ENCODE measurements around the gene PRKCH. TPM values are rescaled to one million over a fixed set of nuclear protein-coding genes. Genes with fewer than 3 reads are reported as not detected.

Gene PRKCH
- total RNA-seq, 4 donors from 2014 or later: 17.9 to 28.7 (median 25.0) TPM

- Histone ChIP-seq H3K36me3 (no peaks in the 10 kb centered on the region), H3K27ac (peak overlapping the region in 1 of 4 donors; percentile 62), H3K27me3 (no peaks in the 10 kb centered on the region), H3K4me3 (no peak overlapping the region), H3K9me3 (no peaks in the 10 kb centered on the region), H3K4me1 (peaks cover 0 to 22% (median 3%) of the 10 kb centered on the region in 3 donors)
- ATAC-seq: peak; percentile 74
- 76 to 91% methylated on average over 11 of the region's 11 CpGs for WGBS, 2 donors (ENCODE audit: low coverage in 1 of 2)
- peak; percentile 40 for TF ChIP-seq POLR2AphosphoS5 (IDR thresholded peaks at IDR 0.05)
- no peak for TF ChIP-seq EP300 (IDR thresholded peaks at IDR 0.05)
- no peak for TF ChIP-seq CTCF (IDR thresholded peaks at IDR 0.05)
- TF ChIP-seq POLR2A (IDR thresholded peaks at IDR 0.05): no peak
Observed at GRCh38 chr14:61553730-61554641, 232.6 kb downstream of the PRKCH start.

GRCh38 chr14:61555056-61555838 lies 233.9 kb downstream of the PRKCH start:
- TF ChIP-seq POLR2A (IDR thresholded peaks at IDR 0.05): no peak
- Histone ChIP-seq H3K27me3 (no peaks in the 10 kb centered on the region), H3K4me1 (peaks cover 0 to 25% (median 3%) of the 10 kb centered on the region in 3 donors), H3K36me3 (no peaks in the 10 kb centered on the region), H3K4me3 (no peak overlapping the region), H3K27ac (no peak overlapping the region), H3K9me3 (no peaks in the 10 kb centered on the region)
- ATAC-seq: no peak
- WGBS, 2 donors (ENCODE audit: low coverage in 1 of 2): 90 to 94% methylated on average over 3 to 5 of the region's 6 CpGs

GRCh38 chr14:61556455-61556854 lies 235.1 kb downstream of the PRKCH start:
- Histone ChIP-seq H3K27ac (no peak overlapping the region), H3K9me3 (no peaks in the 10 kb centered on the region), H3K27me3 (no peaks in the 10 kb centered on the region), H3K4me3 (no peak overlapping the region), H3K36me3 (no peaks in the 10 kb centered on the region), H3K4me1 (peaks cover 0 to 37% (median 3%) of the 10 kb centered on the region in 3 donors)
- ATAC-seq: no peak
- TF ChIP-seq CTCF (IDR thresholded peaks at IDR 0.05) (no peak), POLR2AphosphoS5 (IDR thresholded peaks at IDR 0.05) (no peak), EP300 (IDR thresholded peaks at IDR 0.05) (no peak), POLR2A (IDR thresholded peaks at IDR 0.05) (no peak)
- 91 to 96% methylated on average over 3 to 4 of the region's 4 CpGs for WGBS, 2 donors (ENCODE audit: low coverage in 1 of 2)

- no peaks in the 10 kb centered on the region for H3K27me3 ChIP-seq
- peaks cover 0 to 43% (median 3%) of the 10 kb centered on the region in 3 donors for H3K4me1 ChIP-seq
- no peak overlapping the region for H3K27ac ChIP-seq
- H3K36me3 ChIP-seq: no peaks in the 10 kb centered on the region
- TF ChIP-seq POLR2A (IDR thresholded peaks at IDR 0.05) (no peak), POLR2AphosphoS5 (IDR thresholded peaks at IDR 0.05) (no peak), CTCF (IDR thresholded peaks at IDR 0.05) (no peak), EP300 (IDR thresholded peaks at IDR 0.05) (no peak)
- no peaks in the 10 kb centered on the region for H3K9me3 ChIP-seq
- WGBS, 2 donors (ENCODE audit: low coverage in 1 of 2): 86 to 92% methylated on average over 1 to 2 of the region's 2 CpGs
- no peak for ATAC-seq
- no peak overlapping the region for H3K4me3 ChIP-seq
Observed at GRCh38 chr14:61557262-61557661, 235.9 kb downstream of the PRKCH start.

- Histone ChIP-seq H3K36me3 (no peaks in the 10 kb centered on the region), H3K27me3 (no peaks in the 10 kb centered on the region), H3K4me1 (peaks cover 0 to 43% (median 2%) of the 10 kb centered on the region in 3 donors), H3K4me3 (no peak overlapping the region), H3K9me3 (no peaks in the 10 kb centered on the region), H3K27ac (no peak overlapping the region)
- ATAC-seq: no peak
- TF ChIP-seq EP300 (IDR thresholded peaks at IDR 0.05) (no peak), POLR2A (IDR thresholded peaks at IDR 0.05) (no peak), POLR2AphosphoS5 (IDR thresholded peaks at IDR 0.05) (no peak), CTCF (IDR thresholded peaks at IDR 0.05) (no peak)
- 100% methylated on average over 2 of the region's 5 CpGs; no CpG with 5 or more reads in 1 of the 2 donors for WGBS, 2 donors (ENCODE audit: low coverage in 1 of 2)
Observed at GRCh38 chr14:61557854-61558253, 236.5 kb downstream of the PRKCH start.
